HEK293 (cell line): Measurements from ENCODE around the gene BAIAP2L2.

ENCODE experiments used
- CTCF ChIA-PET: fragments of 350-600 bp; formaldehyde crosslinking; extraction: SDS; loops from one replicate; lab custom pipeline; 2021; ENCODE audit warnings: antibody characterized with exemption; lab: Yijun Ruan, JAX
- POLR2A ChIA-PET: fragments of 300-600 bp; formaldehyde crosslinking; extraction: SDS; loops from one replicate; lab custom pipeline; 2020; ENCODE audit warnings: antibody characterized with exemption, inconsistent platforms; lab: Yijun Ruan, JAX
- H3K27ac ChIP-seq: fragments of 200-500 bp; sonication (Bioruptor generic); 2 replicates; pipeline ENCODE4 v1.5.1; 2014; ENCODE audit warnings: low read depth, low read length, control low read depth, inconsistent platforms; ENCODE audit errors: extremely low read depth
- H3K36me3 ChIP-seq, 2 experiments: fragments of 200-500 bp in 1 of 2; sonication (Bioruptor generic) in 1 of 2; 1 replicate in 1 of 2; 2 replicates in 1 of 2; pipeline ENCODE4 v1.5.1; 2014 to 2017; ENCODE audit warnings: inconsistent platforms in 2 of 2, low read length in 2 of 2; ENCODE audit not compliant: control insufficient read depth in 2 of 2, insufficient read depth in 1 of 2
- H3K4me1 ChIP-seq: fragments of 200-500 bp; sonication (Bioruptor generic); 2 replicates; pipeline ENCODE4 v1.5.1; 2014; ENCODE audit warnings: mild to moderate bottlenecking, low read length, inconsistent platforms; ENCODE audit not compliant: control insufficient read depth, insufficient read depth
- H3K4me3 ChIP-seq: 2 replicates; pipeline ENCODE4 v1.5.1; 2011; ENCODE audit warnings: low read depth, mild to moderate bottlenecking, control low read depth, low read length, moderate library complexity
- H3K9me3 ChIP-seq: fragments of 200-500 bp; sonication (Bioruptor generic); 2 replicates; pipeline ENCODE4 v1.5.1; 2014; ENCODE audit warnings: low read depth, low read length, inconsistent platforms; ENCODE audit not compliant: control insufficient read depth, insufficient read depth
- BCL11B ChIP-seq: fragments of 450-650 bp; formaldehyde crosslinking; IDR thresholded peaks from 2 replicates; pipeline ENCODE4 v1.5.1; 2016; ENCODE audit warnings: low read depth, missing biosample characterization, missing genetic modification characterization
- GLIS2 ChIP-seq: fragments of 450-650 bp; formaldehyde crosslinking; IDR thresholded peaks from 2 replicates; pipeline ENCODE4 v1.5.1; 2016; ENCODE audit warnings: missing biosample characterization, missing genetic modification characterization
- HIC1 ChIP-seq: fragments of 450-650 bp; formaldehyde crosslinking; IDR thresholded peaks from 2 replicates; pipeline ENCODE4 v1.5.1; 2016; ENCODE audit warnings: missing biosample characterization, missing genetic modification characterization
- KLF1 ChIP-seq: fragments of 450-650 bp; formaldehyde crosslinking; IDR thresholded peaks from 2 replicates; pipeline ENCODE4 v1.5.1; 2016; ENCODE audit warnings: missing biosample characterization, missing genetic modification characterization
- SP2 ChIP-seq: fragments of 450-650 bp; formaldehyde crosslinking; IDR thresholded peaks from 2 replicates; pipeline ENCODE4 v1.5.1; 2016; ENCODE audit warnings: missing biosample characterization, missing genetic modification characterization
- ZNF266 ChIP-seq: fragments of 450-650 bp; formaldehyde crosslinking; IDR thresholded peaks from 2 replicates; pipeline ENCODE4 v1.5.1; 2016; ENCODE audit warnings: missing biosample characterization, missing genetic modification characterization, low read depth
- ZNF394 ChIP-seq: fragments of 450-650 bp; formaldehyde crosslinking; IDR thresholded peaks from 2 replicates; pipeline ENCODE4 v1.5.1; 2016; ENCODE audit warnings: missing biosample characterization, missing genetic modification characterization, mild to moderate bottlenecking, moderate library complexity, borderline replicate concordance
- ZNF555 ChIP-seq: fragments of 450-650 bp; formaldehyde crosslinking; conservative IDR thresholded peaks from 2 replicates; pipeline ENCODE4 v1.5.1; 2017; ENCODE audit warnings: missing biosample characterization, mild to moderate bottlenecking, missing genetic modification characterization, inconsistent platforms
- ZNF626 ChIP-seq: fragments of 450-650 bp; sonication (Bioruptor Pico); formaldehyde crosslinking; IDR thresholded peaks from 2 replicates; pipeline ENCODE4 v1.5.1; 2018; ENCODE audit warnings: missing biosample characterization, missing genetic modification characterization, inconsistent platforms
- ZNF658 ChIP-seq: fragments of 450-650 bp; formaldehyde crosslinking; IDR thresholded peaks from 2 replicates; pipeline ENCODE4; 2016; ENCODE audit warnings: missing biosample characterization, missing genetic modification characterization
- ZNF701 ChIP-seq: fragments of 450-650 bp; formaldehyde crosslinking; IDR thresholded peaks from 2 replicates; pipeline ENCODE4 v1.5.1; 2016; ENCODE audit warnings: missing biosample characterization, missing genetic modification characterization
- TF ChIP-seq, protein P1 (sequence below): fragments of 450-650 bp; formaldehyde crosslinking; IDR thresholded peaks from 2 replicates; pipeline ENCODE4 v1.5.1; 2016; ENCODE audit warnings: missing biosample characterization, missing genetic modification characterization, borderline replicate concordance

BAIAP2L2 gene

DNA sequence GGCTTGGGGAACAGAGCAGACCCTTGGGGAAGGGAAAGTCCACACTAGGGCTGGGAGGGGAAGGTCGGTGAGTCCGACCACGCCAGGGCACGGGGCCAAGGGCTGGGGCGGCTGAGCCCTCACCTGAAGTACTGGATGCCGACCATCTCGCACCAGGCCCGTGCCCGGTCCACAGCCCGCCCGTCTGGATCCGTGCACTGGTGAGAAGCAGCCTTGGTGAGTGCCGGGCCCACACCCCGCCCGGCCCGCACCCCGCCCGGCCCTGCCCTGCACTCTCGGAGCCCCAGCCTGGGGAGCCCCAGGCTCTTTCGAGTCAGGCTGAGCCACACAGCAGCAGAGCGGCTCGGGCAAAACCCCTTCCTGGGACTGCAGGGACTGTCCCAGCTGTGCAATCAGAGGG lies 1.9 kb upstream of the BAIAP2L2 start:
- POLR2A ChIA-PET, result no interaction called here
- H3K4me3 ChIP-seq, result no peak overlapping the region
- TF ChIP-seq KLF1 (tag by site-specific recombination), result peak; percentile 84
- TF ChIP-seq BCL11B (tag by site-specific recombination), result no peak
- TF ChIP-seq, all 188 proteins: peak for 1
- Histone ChIP-seq H3K36me3 (peaks cover 0 to 13% of the 10 kb centered on the region in 2 experiments; a peak in 1 of 3 replicates), H3K9me3 (no peaks in the 10 kb centered on the region), H3K27ac (no peak overlapping the region), H3K4me1 (no peaks in the 10 kb centered on the region; the same call in 1 of the 2 replicates)
- CTCF ChIA-PET, result interaction anchor here (0.7 to 4.5 kb wide), 4 partner anchors 11 to 60 kb away, joined by 3 to 29 read pairs (median 4); no protein-coding TSS in a partner anchor

- H3K4me3 ChIP-seq, result no peak overlapping the region
- H3K27ac ChIP-seq, result no peak overlapping the region
- H3K36me3 ChIP-seq, result peaks cover 0 to 13% of the 10 kb centered on the region in 2 experiments; a peak in 1 of 3 replicates
- POLR2A ChIA-PET, result interaction anchor here (0.6 kb wide), 1 partner anchor 116 kb away, joined by 3 read pairs; no protein-coding TSS in a partner anchor
- H3K4me1 ChIP-seq, result no peaks in the 10 kb centered on the region; the same call in 1 of the 2 replicates
- CTCF ChIA-PET, result interaction anchor here (0.6 to 4.5 kb wide), 7 partner anchors 11 to 239 kb away, joined by 3 to 29 read pairs (median 4); no protein-coding TSS in a partner anchor
- H3K9me3 ChIP-seq, result no peaks in the 10 kb centered on the region
- TF ChIP-seq ZNF701 (no peak), ZNF555 (tag by site-specific recombination) (no peak), ZNF658 (tag by site-specific recombination) (no peak), GLIS2 (tag by site-specific recombination) (no peak), ZNF266 (tag by site-specific recombination) (no peak)
- TF ChIP-seq, protein P1, sequence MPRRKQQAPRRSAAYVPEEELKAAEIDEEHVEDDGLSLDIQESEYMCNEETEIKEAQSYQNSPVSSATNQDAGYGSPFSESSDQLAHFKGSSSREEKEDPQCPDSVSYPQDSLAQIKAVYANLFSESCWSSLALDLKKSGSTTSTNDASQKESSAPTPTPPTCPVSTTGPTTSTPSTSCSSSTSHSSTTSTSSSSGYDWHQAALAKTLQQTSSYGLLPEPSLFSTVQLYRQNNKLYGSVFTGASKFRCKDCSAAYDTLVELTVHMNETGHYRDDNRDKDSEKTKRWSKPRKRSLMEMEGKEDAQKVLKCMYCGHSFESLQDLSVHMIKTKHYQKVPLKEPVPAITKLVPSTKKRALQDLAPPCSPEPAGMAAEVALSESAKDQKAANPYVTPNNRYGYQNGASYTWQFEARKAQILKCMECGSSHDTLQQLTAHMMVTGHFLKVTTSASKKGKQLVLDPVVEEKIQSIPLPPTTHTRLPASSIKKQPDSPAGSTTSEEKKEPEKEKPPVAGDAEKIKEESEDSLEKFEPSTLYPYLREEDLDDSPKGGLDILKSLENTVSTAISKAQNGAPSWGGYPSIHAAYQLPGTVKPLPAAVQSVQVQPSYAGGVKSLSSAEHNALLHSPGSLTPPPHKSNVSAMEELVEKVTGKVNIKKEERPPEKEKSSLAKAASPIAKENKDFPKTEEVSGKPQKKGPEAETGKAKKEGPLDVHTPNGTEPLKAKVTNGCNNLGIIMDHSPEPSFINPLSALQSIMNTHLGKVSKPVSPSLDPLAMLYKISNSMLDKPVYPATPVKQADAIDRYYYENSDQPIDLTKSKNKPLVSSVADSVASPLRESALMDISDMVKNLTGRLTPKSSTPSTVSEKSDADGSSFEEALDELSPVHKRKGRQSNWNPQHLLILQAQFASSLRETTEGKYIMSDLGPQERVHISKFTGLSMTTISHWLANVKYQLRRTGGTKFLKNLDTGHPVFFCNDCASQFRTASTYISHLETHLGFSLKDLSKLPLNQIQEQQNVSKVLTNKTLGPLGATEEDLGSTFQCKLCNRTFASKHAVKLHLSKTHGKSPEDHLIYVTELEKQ (tag by site-specific recombination), result no peak
These were observed 1.5 kb upstream of the BAIAP2L2 start for GRCh38 chr22:38111925-38112355.

- Histone ChIP-seq H3K36me3 (peaks cover 0 to 13% of the 10 kb centered on the region in 2 experiments; a peak in 1 of 3 replicates), H3K4me3 (no peak overlapping the region), H3K27ac (no peak overlapping the region), H3K9me3 (no peaks in the 10 kb centered on the region), H3K4me1 (no peaks in the 10 kb centered on the region; the same call in 1 of the 2 replicates)
- ChIA-PET POLR2A (interaction anchor here (0.6 kb wide), 2 partner anchors 115 to 221 kb away, joined by 3 read pairs; no protein-coding TSS in a partner anchor), CTCF (interaction anchor here (0.6 to 4.5 kb wide), 8 partner anchors 11 to 240 kb away, joined by 3 to 29 read pairs (median 4); no protein-coding TSS in a partner anchor)
- TF ChIP-seq GLIS2 (tag by site-specific recombination), result peak; percentile 19; the same call in 1 of the 2 replicates
- 0 out of 2 replicates have a peak, but pooled peaks have one; percentile 36 for TF ChIP-seq SP2 (tag by site-specific recombination)
- no peak for TF ChIP-seq ZNF626 (tag by site-specific recombination)
- TF ChIP-seq ZNF394 (tag by site-specific recombination), result peak; percentile 46; the same call in 1 of the 2 replicates
- TF ChIP-seq HIC1, result peak; percentile 69
- TF ChIP-seq KLF1 (tag by site-specific recombination), result peak; percentile 67
These were observed 674 bp upstream of the BAIAP2L2 start for GRCh38 chr22:38110863-38111852.
